Esophagus muscularis mucosa (tissue), 4 donors: ENCODE results near the gene TRIM7. TPM values are rescaled to one million over a fixed set of nuclear protein-coding genes. Genes with fewer than 3 reads are reported as not detected.

Experiments
- DNase-seq: peaks from one replicate; pipeline ENCODE4 v3.0.0-alpha.2; 2017; ENCODE audit errors: extremely low spot score
- H3K27ac ChIP-seq, 4 donors: fragments of 200-600 bp; sonication (generic); replicated peaks in 1 of 4; 1 replicate in 3 of 4; 2 replicates in 1 of 4; pipeline ENCODE4 v1.5.1; 2016 to 2019; ENCODE audit warnings: mild to moderate bottlenecking in 1 of 4
- H3K27me3 ChIP-seq, 4 donors: fragments of 200-600 bp; sonication (generic); one replicate each; pipeline versions ENCODE4 v1.5.1 to v1.6.0; 2016 to 2019
- H3K36me3 ChIP-seq, 4 donors: fragments of 200-600 bp; sonication (generic); one replicate each; pipeline ENCODE4 v1.5.1; 2016 to 2019
- H3K4me1 ChIP-seq, 4 donors: fragments of 200-600 bp; sonication (generic); one replicate each; pipeline ENCODE4 v1.5.1; 2016 to 2019
- H3K4me3 ChIP-seq, 4 donors: fragments of 200-600 bp; sonication (generic); 1 replicate in 2 of 4; 2 replicates in 2 of 4; pipeline ENCODE4 v1.5.1; 2016 to 2019; ENCODE audit warnings: mild to moderate bottlenecking in 4 of 4, moderate library complexity in 1 of 4
- H3K9me3 ChIP-seq, 4 donors: fragments of 200-600 bp; sonication (generic); 1 replicate in 3 of 4; 2 replicates in 1 of 4; pipeline ENCODE4 v1.5.1; 2016 to 2019
- EP300 ChIP-seq: sonication (generic); formaldehyde crosslinking; IDR thresholded peaks from one replicate; pipeline ENCODE4 v1.6.1; 2017; ENCODE audit warnings: antibody characterized with exemption
- POLR2A ChIP-seq: fragments of 450-650 bp; IDR thresholded peaks from one replicate; pipeline ENCODE4 v1.6.1; 2017; ENCODE audit warnings: antibody characterized with exemption, moderate library complexity, mild to moderate bottlenecking, low read depth
- POLR2AphosphoS5 ChIP-seq, 2 donors: sonication (generic); formaldehyde crosslinking; IDR thresholded peaks; one replicate each; pipeline ENCODE4 v1.6.1; 2017; ENCODE audit warnings: antibody characterized with exemption in 2 of 2
- WGBS: methylation state at CpG from one replicate; pipeline ENCODE4 v1.1.5; 2018; 5-methylcytosine and 5-hydroxymethylcytosine counted together
- intact Hi-C: fragments of 100-400 bp; cut with DNase I; formaldehyde crosslinking; loops from one replicate; pipeline ENCODE4 v1.15.1; 2023
- total RNA-seq, 4 donors: library from RNA; depleted of rRNA; stranded (reverse); fragments of >200 nt; gene quantifications; one replicate each; pipeline versions ENCODE4 v1.1.0 to v1.2.1, GENCODE V29; 2016
- TF ChIP-seq, protein P1 (sequence below), 3 experiments: fragments of 200-600 bp in 2 of 3; fragments of 450-650 bp in 1 of 3; sonication (generic) in 2 of 3; IDR thresholded peaks; one replicate each; pipeline ENCODE4 v1.5.1; 2017 to 2019; ENCODE audit warnings: antibody characterized with exemption in 3 of 3, mild to moderate bottlenecking in 2 of 3, moderate library complexity in 1 of 3

The TRIM7 gene
- total RNA-seq, 4 donors from 2014 or later: 2.1 to 5.8 (median 3.4) TPM

- intact Hi-C loops: no loop called here
- Histone ChIP-seq H3K27ac (no peak overlapping the region), H3K9me3 (no peaks in the 10 kb centered on the region), H3K36me3 (no peaks in the 10 kb centered on the region), H3K4me3 (no peak overlapping the region), H3K27me3 (peaks cover 7 to 98% (median 52%) of the 10 kb centered on the region in 4 donors), H3K4me1 (peaks cover 0 to 21% (median 13%) of the 10 kb centered on the region in 4 donors)
- DNase-seq: no peak
- no peak for TF ChIP-seq EP300
- TF ChIP-seq, protein P1, sequence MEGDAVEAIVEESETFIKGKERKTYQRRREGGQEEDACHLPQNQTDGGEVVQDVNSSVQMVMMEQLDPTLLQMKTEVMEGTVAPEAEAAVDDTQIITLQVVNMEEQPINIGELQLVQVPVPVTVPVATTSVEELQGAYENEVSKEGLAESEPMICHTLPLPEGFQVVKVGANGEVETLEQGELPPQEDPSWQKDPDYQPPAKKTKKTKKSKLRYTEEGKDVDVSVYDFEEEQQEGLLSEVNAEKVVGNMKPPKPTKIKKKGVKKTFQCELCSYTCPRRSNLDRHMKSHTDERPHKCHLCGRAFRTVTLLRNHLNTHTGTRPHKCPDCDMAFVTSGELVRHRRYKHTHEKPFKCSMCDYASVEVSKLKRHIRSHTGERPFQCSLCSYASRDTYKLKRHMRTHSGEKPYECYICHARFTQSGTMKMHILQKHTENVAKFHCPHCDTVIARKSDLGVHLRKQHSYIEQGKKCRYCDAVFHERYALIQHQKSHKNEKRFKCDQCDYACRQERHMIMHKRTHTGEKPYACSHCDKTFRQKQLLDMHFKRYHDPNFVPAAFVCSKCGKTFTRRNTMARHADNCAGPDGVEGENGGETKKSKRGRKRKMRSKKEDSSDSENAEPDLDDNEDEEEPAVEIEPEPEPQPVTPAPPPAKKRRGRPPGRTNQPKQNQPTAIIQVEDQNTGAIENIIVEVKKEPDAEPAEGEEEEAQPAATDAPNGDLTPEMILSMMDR (IDR thresholded peaks at IDR 0.05): no peak
- no peak for TF ChIP-seq POLR2A
- no peak for TF ChIP-seq POLR2AphosphoS5 (IDR thresholded peaks at IDR 0.05)
- WGBS: 30% methylated on average over 14 of the region's 14 CpGs
Observed at GRCh38 chr5:181168595-181169118, 36.3 kb downstream of the TRIM7 start.

DNA sequence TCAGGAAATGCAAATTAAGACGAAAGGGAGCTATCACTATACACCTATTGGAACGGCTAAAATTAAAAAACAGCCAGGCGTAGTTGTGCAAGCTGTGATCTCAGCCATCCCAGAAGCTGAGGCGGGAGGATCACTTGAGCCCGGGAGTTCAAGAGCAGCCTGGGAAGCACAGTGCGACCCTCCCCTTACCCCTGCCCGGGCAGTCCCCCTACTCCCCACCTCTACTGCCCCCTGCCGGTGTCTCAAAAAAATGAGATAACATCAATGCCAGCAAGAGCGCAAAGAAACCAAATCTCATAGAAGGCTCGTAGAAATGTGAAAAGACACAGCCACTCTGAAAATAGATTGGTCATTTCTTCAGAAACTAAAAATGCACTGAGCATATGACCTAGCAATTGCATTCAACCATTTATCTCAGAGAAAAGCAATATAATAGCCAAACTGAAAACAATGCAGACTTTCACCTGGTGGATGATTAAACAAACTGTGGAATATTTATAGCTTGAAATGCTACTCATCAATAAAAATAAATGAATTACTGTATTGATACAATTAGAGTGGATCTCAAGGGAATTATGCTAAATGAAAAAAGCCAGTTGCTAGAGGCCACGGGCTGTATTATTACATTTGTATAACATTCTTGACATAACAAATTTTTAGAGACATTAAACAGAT lies 37.0 kb downstream of the TRIM7 start:
- Histone ChIP-seq H3K27ac (no peak overlapping the region), H3K36me3 (no peaks in the 10 kb centered on the region), H3K27me3 (peaks cover 7 to 98% (median 45%) of the 10 kb centered on the region in 4 donors), H3K4me1 (peaks cover 0 to 14% (median 7%) of the 10 kb centered on the region in 4 donors), H3K9me3 (no peaks in the 10 kb centered on the region), H3K4me3 (no peak overlapping the region)
- 11% methylated on average over 7 of the region's 11 CpGs for WGBS
- no peak for DNase-seq
- no peak for TF ChIP-seq EP300
- TF ChIP-seq, protein P1 (IDR thresholded peaks at IDR 0.05): peak in 1 of 3 experiments; percentile 34
- intact Hi-C loops: no loop called here

DNA sequence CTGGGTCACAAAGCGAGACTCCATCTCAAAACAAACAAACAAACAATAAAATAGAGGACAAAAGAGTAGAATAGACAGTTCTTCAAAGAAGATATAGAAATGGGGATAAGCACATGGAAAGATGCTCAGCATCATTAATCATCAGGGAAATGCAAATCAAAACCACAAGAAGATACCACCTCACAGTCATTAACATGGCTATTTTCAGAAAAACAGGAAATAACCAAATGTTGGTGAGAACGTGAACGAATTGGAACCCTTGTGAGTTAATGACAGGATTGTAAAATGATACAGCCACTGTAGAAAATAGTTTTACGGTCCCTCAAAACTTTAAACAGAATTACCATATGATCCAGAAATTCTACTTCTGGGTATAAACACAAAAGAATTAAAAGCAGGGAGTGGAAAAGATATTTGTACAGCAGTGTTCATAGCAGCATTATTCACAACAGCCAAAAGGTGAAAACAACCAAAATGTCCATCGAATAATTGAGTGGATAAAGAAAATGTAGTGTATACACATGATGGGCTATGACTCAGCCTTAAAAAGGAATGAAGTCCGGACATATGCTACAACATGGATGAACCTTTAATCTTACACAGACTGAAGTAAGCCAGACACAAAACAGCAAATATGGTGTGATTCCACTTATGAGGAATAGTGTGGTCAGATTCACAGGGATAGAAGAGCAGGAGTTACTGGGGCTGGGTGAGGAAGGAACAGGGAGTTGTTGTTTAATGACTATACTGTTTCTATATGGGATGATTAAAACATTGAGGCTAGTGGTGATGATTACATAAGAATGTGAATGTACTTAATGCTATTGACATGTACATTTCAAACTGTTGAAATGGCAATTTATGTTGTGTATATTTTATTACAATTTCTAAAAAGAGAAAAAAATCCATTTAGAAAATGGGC lies 37.9 kb downstream of the TRIM7 start:
- intact Hi-C loops: no loop called here
- Histone ChIP-seq H3K27me3 (peaks cover 7 to 92% (median 39%) of the 10 kb centered on the region in 4 donors), H3K4me3 (no peak overlapping the region), H3K4me1 (peaks cover 0 to 10% (median 5%) of the 10 kb centered on the region in 4 donors), H3K36me3 (no peaks in the 10 kb centered on the region), H3K27ac (no peak overlapping the region), H3K9me3 (no peaks in the 10 kb centered on the region)
- no peak for DNase-seq
- TF ChIP-seq EP300 (no peak), POLR2AphosphoS5 (IDR thresholded peaks at IDR 0.05) (no peak), POLR2A (no peak)
- TF ChIP-seq, protein P1 (IDR thresholded peaks at IDR 0.05): no peak
- WGBS: 72% methylated on average over 6 of the region's 6 CpGs

DNA sequence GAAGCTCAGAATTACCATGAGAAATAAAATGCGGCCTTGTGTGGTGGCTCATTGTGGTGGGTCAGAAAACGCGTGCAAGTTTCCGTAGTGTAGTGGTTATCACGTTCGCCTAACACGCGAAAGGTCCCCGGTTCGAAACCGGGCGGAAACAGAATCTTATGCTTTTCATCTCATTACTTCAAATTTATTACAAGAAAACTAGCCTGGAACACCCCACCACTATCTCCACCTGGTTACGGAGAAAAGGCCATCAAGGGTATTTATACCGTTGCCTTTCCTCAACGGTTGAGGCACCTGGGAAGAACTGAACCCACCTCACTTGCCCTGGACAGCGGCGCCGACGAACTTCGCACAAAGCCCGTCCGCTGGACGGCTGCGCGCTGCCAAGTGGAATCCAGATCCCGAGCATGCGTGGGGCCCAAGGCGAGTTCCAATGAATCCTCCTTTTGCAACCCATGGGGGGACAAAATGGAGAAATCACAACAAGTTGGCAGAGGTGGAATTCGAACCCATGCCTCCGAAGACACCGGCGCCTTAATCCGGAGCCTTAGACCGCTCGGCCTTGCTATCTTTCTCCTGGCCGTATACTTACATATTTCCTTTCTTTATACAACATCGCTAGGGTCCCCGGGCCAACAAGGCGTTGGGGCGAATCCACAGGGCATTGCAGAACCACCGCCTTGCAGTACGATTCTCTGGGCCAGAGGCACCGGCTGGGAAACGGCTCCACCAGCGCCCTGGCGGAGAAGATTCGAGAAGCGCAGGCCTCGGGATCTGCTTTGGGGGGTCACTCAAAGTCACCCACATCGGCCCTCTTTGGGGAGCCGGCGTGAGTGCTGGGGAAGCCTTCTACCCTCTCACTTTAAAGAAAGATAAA lies 40.7 kb downstream of the TRIM7 start:
- intact Hi-C loops: no loop called here
- H3K9me3 ChIP-seq: no peaks in the 10 kb centered on the region
- peaks cover 7 to 18% (median 17%) of the 10 kb centered on the region in 4 donors for H3K4me1 ChIP-seq
- no peak for DNase-seq
- no peak overlapping the region for H3K4me3 ChIP-seq
- TF ChIP-seq EP300: no peak
- TF ChIP-seq, protein P1 (IDR thresholded peaks at IDR 0.05): no peak
- no peak for TF ChIP-seq POLR2A
- no peak for TF ChIP-seq POLR2AphosphoS5 (IDR thresholded peaks at IDR 0.05)
- 14% methylated on average over 25 of the region's 52 CpGs for WGBS
- peaks cover 0 to 68% (median 15%) of the 10 kb centered on the region in 4 donors for H3K27me3 ChIP-seq
- no peak overlapping the region for H3K27ac ChIP-seq
- H3K36me3 ChIP-seq: no peaks in the 10 kb centered on the region
